Activated naive CD4-positive, alpha-beta T cell treated with anti-CD3 and anti-CD28 coated beads for 36 hours (primary cell): ENCODE results near the gene SCAANT1. TPM values are rescaled to one million over a fixed set of nuclear protein-coding genes. Genes with fewer than 3 reads are reported as not detected.
A peak's percentile ranks its signal among the peaks of the same experiment; 100 is the strongest.

ENCODE experiments used
- CTCF ChIA-PET: fragments of 350-600 bp; sonication (Branson Sonifier 250); formaldehyde crosslinking; loops from one replicate; lab custom pipeline; 2021; ENCODE audit warnings: antibody characterized with exemption; lab: Charles Lee
- DNase-seq: peaks from one replicate; pipeline ENCODE4 v3.0.0-alpha.2; 2020
- H3K27ac Mint-ChIP-seq: one replicate; pipeline ENCODE4 v1.8.0; 2021; ENCODE audit warnings: mild to moderate bottlenecking, mixed read lengths
- H3K27me3 Mint-ChIP-seq: one replicate; pipeline ENCODE4 v1.8.0; 2021; ENCODE audit warnings: low read depth, mixed read lengths
- H3K36me3 Mint-ChIP-seq: one replicate; pipeline ENCODE4 v1.8.0; 2021; ENCODE audit warnings: low read depth, mixed read lengths
- H3K4me1 Mint-ChIP-seq: one replicate; pipeline ENCODE4 v1.8.0; 2021; ENCODE audit warnings: low read depth, mixed read lengths
- H3K4me3 Mint-ChIP-seq: one replicate; pipeline ENCODE4 v1.8.0; 2021; ENCODE audit warnings: mild to moderate bottlenecking, moderate library complexity, mixed read lengths
- H3K9me3 Mint-ChIP-seq: one replicate; pipeline ENCODE4 v1.8.0; 2021; ENCODE audit warnings: mixed read lengths
- intact Hi-C: fragments of 100-400 bp; cut with micrococcal nuclease; formaldehyde crosslinking; loops from one replicate; pipeline ENCODE4 v1.15.1; 2023
- total RNA-seq, 2 experiments: library from RNA; stranded (reverse); gene quantifications; one replicate each; pipeline ENCODE4 v1.2.3, GENCODE V29; 2021

SCAANT1 gene
- total RNA-seq, 2 experiments from 2014 or later, result not detected

- Mint-ChIP-seq H3K9me3 (no peaks in the 10 kb centered on the region), H3K36me3 (peaks cover 3% of the 10 kb centered on the region), H3K27ac (no peak overlapping the region), H3K4me3 (no peak overlapping the region), H3K27me3 (no peaks in the 10 kb centered on the region), H3K4me1 (peaks cover 19% of the 10 kb centered on the region)
- CTCF ChIA-PET, result no interaction called here
- DNase-seq, result no peak
- intact Hi-C loops, result no loop called here
Observed at GRCh38 chr3:63886858-63887257, 25.3 kb downstream of the SCAANT1 start.

GRCh38 chr3:63880653-63881052, 31.5 kb downstream of the SCAANT1 start:
- H3K36me3 Mint-ChIP-seq, result peaks cover 6% of the 10 kb centered on the region

GRCh38 chr3:63878394-63879060, 33.7 kb downstream of the SCAANT1 start:
- Mint-ChIP-seq H3K4me3 (no peak overlapping the region), H3K27me3 (no peaks in the 10 kb centered on the region), H3K36me3 (peaks cover 5% of the 10 kb centered on the region), H3K4me1 (peaks cover 59% of the 10 kb centered on the region), H3K27ac (peak overlapping the region; percentile 22), H3K9me3 (no peaks in the 10 kb centered on the region)
- CTCF ChIA-PET, result interaction anchor here (0.7 kb wide), 1 partner anchor 13 kb away, joined by 3 read pairs; no protein-coding TSS in a partner anchor
- intact Hi-C loops, result no loop called here
- no peak for DNase-seq

More at GRCh38 chr3:63880653-63881052, 31.5 kb downstream of the SCAANT1 start:
- Mint-ChIP-seq H3K27me3 (no peaks in the 10 kb centered on the region), H3K4me1 (peaks cover 48% of the 10 kb centered on the region), H3K27ac (no peak overlapping the region), H3K9me3 (no peaks in the 10 kb centered on the region), H3K4me3 (no peak overlapping the region)
- intact Hi-C loops, result no loop called here
- CTCF ChIA-PET, result no interaction called here
- no peak for DNase-seq

GRCh38 chr3:63877737-63878393, 34.3 kb downstream of the SCAANT1 start:
- no peaks in the 10 kb centered on the region for H3K9me3 Mint-ChIP-seq
- intact Hi-C loops, result loop anchor here (2.0 kb wide), 1 partner anchor 19 kb away; no protein-coding TSS in a partner anchor
- CTCF ChIA-PET, result interaction anchor here (0.7 to 1.1 kb wide), 2 partner anchors 84 to 129 kb away, joined by 3 read pairs; no protein-coding TSS in a partner anchor
- H3K27me3 Mint-ChIP-seq, result no peaks in the 10 kb centered on the region
- DNase-seq, result no peak
- peak overlapping the region; percentile 22 for H3K27ac Mint-ChIP-seq
- peaks cover 57% of the 10 kb centered on the region for H3K4me1 Mint-ChIP-seq
- H3K36me3 Mint-ChIP-seq, result peaks cover 5% of the 10 kb centered on the region
- H3K4me3 Mint-ChIP-seq, result no peak overlapping the region

- Mint-ChIP-seq H3K27ac (no peak overlapping the region), H3K4me1 (peaks cover 52% of the 10 kb centered on the region), H3K36me3 (peaks cover 5% of the 10 kb centered on the region), H3K27me3 (no peaks in the 10 kb centered on the region), H3K4me3 (no peak overlapping the region), H3K9me3 (no peaks in the 10 kb centered on the region)
- intact Hi-C loops, result loop anchor here (2.0 kb wide), 1 partner anchor 21 kb away; no protein-coding TSS in a partner anchor
- CTCF ChIA-PET, result interaction anchor here (0.6 kb wide), 1 partner anchor 18 kb away, joined by 3 read pairs; no protein-coding TSS in a partner anchor
- no peak for DNase-seq
Observed at GRCh38 chr3:63876260-63876659, 35.9 kb downstream of the SCAANT1 start.

- no peaks in the 10 kb centered on the region for H3K27me3 Mint-ChIP-seq
- H3K9me3 Mint-ChIP-seq, result no peaks in the 10 kb centered on the region
- intact Hi-C loops, result no loop called here
- CTCF ChIA-PET, result interaction anchor here (0.6 kb wide), 1 partner anchor 116 kb away, joined by 6 read pairs; no protein-coding TSS in a partner anchor
- DNase-seq, result no peak
- H3K4me1 Mint-ChIP-seq, result peaks cover 51% of the 10 kb centered on the region
- H3K4me3 Mint-ChIP-seq, result no peak overlapping the region
- no peak overlapping the region for H3K27ac Mint-ChIP-seq
- peaks cover 4% of the 10 kb centered on the region for H3K36me3 Mint-ChIP-seq
Observed at GRCh38 chr3:63875510-63875909, 36.7 kb downstream of the SCAANT1 start.

- Mint-ChIP-seq H3K36me3 (no peaks in the 10 kb centered on the region), H3K4me1 (peaks cover 52% of the 10 kb centered on the region), H3K27ac (no peak overlapping the region), H3K9me3 (no peaks in the 10 kb centered on the region), H3K27me3 (no peaks in the 10 kb centered on the region), H3K4me3 (no peak overlapping the region)
- CTCF ChIA-PET, result no interaction called here
- intact Hi-C loops, result no loop called here
- no peak for DNase-seq
Observed at GRCh38 chr3:63874769-63875168, 37.4 kb downstream of the SCAANT1 start.

GRCh38 chr3:63872135-63872924, 39.9 kb downstream of the SCAANT1 start:
- Mint-ChIP-seq H3K36me3 (peaks cover 7% of the 10 kb centered on the region), H3K27ac (no peak overlapping the region), H3K27me3 (no peaks in the 10 kb centered on the region), H3K4me1 (peaks cover 46% of the 10 kb centered on the region), H3K4me3 (no peak overlapping the region), H3K9me3 (no peaks in the 10 kb centered on the region)
- intact Hi-C loops, result no loop called here
- DNase-seq, result no peak
- CTCF ChIA-PET, result no interaction called here

GRCh38 chr3:63870615-63871005, 41.6 kb downstream of the SCAANT1 start:
- H3K4me1 Mint-ChIP-seq, result peaks cover 41% of the 10 kb centered on the region
- H3K27me3 Mint-ChIP-seq, result no peaks in the 10 kb centered on the region
- no peaks in the 10 kb centered on the region for H3K9me3 Mint-ChIP-seq
- H3K36me3 Mint-ChIP-seq, result peaks cover 16% of the 10 kb centered on the region
- intact Hi-C loops, result no loop called here
- CTCF ChIA-PET, result interaction anchor here (1.6 kb wide), 1 partner anchor 27 kb away, joined by 8 read pairs; no protein-coding TSS in a partner anchor
- H3K27ac Mint-ChIP-seq, result no peak overlapping the region
- DNase-seq, result no peak
- no peak overlapping the region for H3K4me3 Mint-ChIP-seq

- no peaks in the 10 kb centered on the region for H3K27me3 Mint-ChIP-seq
- no peak overlapping the region for H3K27ac Mint-ChIP-seq
- intact Hi-C loops, result no loop called here
- CTCF ChIA-PET, result interaction anchor here (0.7 to 1.6 kb wide), 3 partner anchors 28 to 614 kb away, joined by 3 to 8 read pairs (median 3); no protein-coding TSS in a partner anchor
- H3K36me3 Mint-ChIP-seq, result peaks cover 19% of the 10 kb centered on the region
- H3K4me3 Mint-ChIP-seq, result no peak overlapping the region
- no peak for DNase-seq
- H3K9me3 Mint-ChIP-seq, result no peaks in the 10 kb centered on the region
- H3K4me1 Mint-ChIP-seq, result peaks cover 42% of the 10 kb centered on the region
Observed at GRCh38 chr3:63869940-63870614, 42.1 kb downstream of the SCAANT1 start.

- Mint-ChIP-seq H3K4me1 (peaks cover 45% of the 10 kb centered on the region), H3K9me3 (no peaks in the 10 kb centered on the region), H3K36me3 (peaks cover 28% of the 10 kb centered on the region), H3K27ac (no peak overlapping the region), H3K4me3 (no peak overlapping the region), H3K27me3 (no peaks in the 10 kb centered on the region)
- DNase-seq, result no peak
- intact Hi-C loops, result no loop called here
- CTCF ChIA-PET, result interaction anchor here (0.7 kb wide), 1 partner anchor 18 kb away, joined by 3 read pairs; no protein-coding TSS in a partner anchor
Observed at GRCh38 chr3:63867225-63867624, 45.0 kb downstream of the SCAANT1 start.
